BLaER1 (cell line): ENCODE data around the gene ATR.

Experiments used
- H3K27ac ChIP-seq: shearing (Covaris generic); formaldehyde crosslinking; 2 replicates; pipeline ENCODE4 v1.8.1; 2022
- H3K27me3 ChIP-seq: shearing (Covaris generic); formaldehyde crosslinking; 2 replicates; pipeline ENCODE4 v1.8.1; 2022
- H3K36me3 ChIP-seq: shearing (Covaris generic); formaldehyde crosslinking; 2 replicates; pipeline ENCODE4 v1.8.1; 2022
- H3K4me1 ChIP-seq: shearing (Covaris generic); formaldehyde crosslinking; 2 replicates; pipeline ENCODE4 v1.8.1; 2022
- H3K4me2 ChIP-seq: shearing (Covaris generic); formaldehyde crosslinking; 2 replicates; pipeline ENCODE4 v1.8.1; 2022
- H3K4me3 ChIP-seq: shearing (Covaris generic); formaldehyde crosslinking; 2 replicates; pipeline ENCODE4 v1.8.1; 2022
- H3K9ac ChIP-seq: shearing (Covaris generic); formaldehyde crosslinking; 2 replicates; pipeline ENCODE4 v1.8.1; 2022
- H3K9me3 ChIP-seq: shearing (Covaris generic); formaldehyde crosslinking; 2 replicates; pipeline ENCODE4 v1.8.1; 2022
- H4K20me1 ChIP-seq: shearing (Covaris generic); formaldehyde crosslinking; 2 replicates; pipeline ENCODE4 v1.8.1; 2022
- Cebpa-rat ChIP-seq: shearing (Covaris generic); IDR thresholded peaks from 2 replicates; pipeline ENCODE4 v1.8.1; 2022

The ATR gene

GRCh38 chr3:142530296-142530695 is 48.2 kb downstream of the ATR start:
- H3K36me3 ChIP-seq, result peaks cover 40% of the 10 kb centered on the region

DNA sequence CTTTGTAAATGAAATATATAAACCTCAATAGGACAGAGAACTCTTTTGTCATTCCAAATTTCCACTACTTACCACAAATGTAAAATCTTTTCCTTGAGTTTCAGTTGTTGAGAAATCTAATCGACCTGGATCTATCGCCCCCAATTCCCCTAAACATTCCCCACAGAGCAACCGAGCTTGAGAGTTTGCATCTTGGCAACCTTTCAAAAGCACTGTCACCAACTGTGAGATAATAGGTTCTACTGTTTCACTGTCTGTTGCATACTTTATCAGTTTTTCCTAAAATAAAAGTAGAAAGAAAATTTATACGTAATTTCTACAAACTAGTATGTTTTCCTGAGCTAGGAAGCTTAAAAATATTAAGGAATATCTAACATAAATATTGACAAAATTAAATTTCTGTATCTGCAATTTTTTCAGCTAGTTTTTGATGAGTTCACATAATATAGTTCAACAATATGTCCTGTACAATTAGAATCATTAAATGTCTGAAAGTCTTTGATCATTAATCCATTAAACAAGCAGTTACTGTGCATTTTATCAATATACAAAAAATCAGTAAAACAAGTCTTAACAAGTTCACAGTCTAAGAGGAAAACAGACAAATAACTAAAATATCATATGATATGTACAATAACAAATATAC is 54.5 kb downstream of the ATR start:
- H3K27ac ChIP-seq, result no peak overlapping the region
- peaks cover 43% of the 10 kb centered on the region for H3K36me3 ChIP-seq
- H3K9ac ChIP-seq, result no peak overlapping the region
- H3K4me3 ChIP-seq, result no peak overlapping the region
- no peak for TF ChIP-seq Cebpa-rat
- no peaks in the 10 kb centered on the region for H3K27me3 ChIP-seq
- H3K9me3 ChIP-seq, result peaks cover 23% of the 10 kb centered on the region
- no peaks in the 10 kb centered on the region for H3K4me1 ChIP-seq
- H3K4me2 ChIP-seq, result no peak overlapping the region
- no peaks in the 10 kb centered on the region for H4K20me1 ChIP-seq

More at GRCh38 chr3:142530296-142530695, 48.2 kb downstream of the ATR start:
- no peak overlapping the region for H3K9ac ChIP-seq
- no peak overlapping the region for H3K4me3 ChIP-seq
- H3K9me3 ChIP-seq, result peaks cover 16% of the 10 kb centered on the region; the same call in 1 of the 2 replicates
- no peaks in the 10 kb centered on the region for H3K27me3 ChIP-seq
- H3K27ac ChIP-seq, result no peak overlapping the region
- no peak for TF ChIP-seq Cebpa-rat
- no peaks in the 10 kb centered on the region for H3K4me1 ChIP-seq
- H3K4me2 ChIP-seq, result no peak overlapping the region
- no peaks in the 10 kb centered on the region for H4K20me1 ChIP-seq

DNA sequence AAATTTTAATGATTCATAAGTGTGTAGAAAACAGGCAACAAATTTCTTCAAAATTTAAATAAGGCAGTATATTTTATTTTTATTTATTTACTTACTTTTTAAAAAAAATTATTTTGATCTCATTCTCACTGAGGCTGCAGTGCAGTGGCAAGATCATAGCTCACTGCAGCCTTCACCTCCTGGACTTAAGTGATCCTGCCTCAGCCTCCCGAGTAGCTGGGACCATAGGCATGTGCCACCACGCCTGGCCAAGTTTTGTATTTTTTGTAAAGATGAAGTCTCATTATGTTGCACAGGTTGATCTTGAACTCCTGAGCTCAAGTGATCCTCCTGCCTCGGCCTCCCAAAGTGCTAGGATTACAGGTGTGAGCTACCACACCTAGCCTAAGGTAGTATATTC is 69.5 kb downstream of the ATR start:
- H3K9me3 ChIP-seq, result no peaks in the 10 kb centered on the region
- peaks cover 69% of the 10 kb centered on the region for H3K36me3 ChIP-seq
- H3K4me2 ChIP-seq, result peak overlapping the region; percentile 31; the same call in 1 of the 2 replicates
- H3K9ac ChIP-seq, result no peak overlapping the region
- no peaks in the 10 kb centered on the region for H4K20me1 ChIP-seq
- H3K27me3 ChIP-seq, result no peaks in the 10 kb centered on the region
- H3K4me1 ChIP-seq, result 0 out of 2 replicates have a peak, but pooled peaks cover 4% of the 10 kb centered on the region
- no peak overlapping the region for H3K27ac ChIP-seq
- TF ChIP-seq Cebpa-rat, result no peak
- no peak overlapping the region for H3K4me3 ChIP-seq

- Histone ChIP-seq H3K36me3 (peaks cover 69% of the 10 kb centered on the region), H3K9ac (no peak overlapping the region), H3K4me1 (0 out of 2 replicates have a peak, but pooled peaks cover 4% of the 10 kb centered on the region), H3K4me2 (no peak overlapping the region), H4K20me1 (no peaks in the 10 kb centered on the region), H3K27me3 (no peaks in the 10 kb centered on the region), H3K4me3 (no peak overlapping the region), H3K9me3 (no peaks in the 10 kb centered on the region), H3K27ac (no peak overlapping the region)
- TF ChIP-seq Cebpa-rat, result no peak
Observed at GRCh38 chr3:142507241-142507640, 71.3 kb downstream of the ATR start.

DNA sequence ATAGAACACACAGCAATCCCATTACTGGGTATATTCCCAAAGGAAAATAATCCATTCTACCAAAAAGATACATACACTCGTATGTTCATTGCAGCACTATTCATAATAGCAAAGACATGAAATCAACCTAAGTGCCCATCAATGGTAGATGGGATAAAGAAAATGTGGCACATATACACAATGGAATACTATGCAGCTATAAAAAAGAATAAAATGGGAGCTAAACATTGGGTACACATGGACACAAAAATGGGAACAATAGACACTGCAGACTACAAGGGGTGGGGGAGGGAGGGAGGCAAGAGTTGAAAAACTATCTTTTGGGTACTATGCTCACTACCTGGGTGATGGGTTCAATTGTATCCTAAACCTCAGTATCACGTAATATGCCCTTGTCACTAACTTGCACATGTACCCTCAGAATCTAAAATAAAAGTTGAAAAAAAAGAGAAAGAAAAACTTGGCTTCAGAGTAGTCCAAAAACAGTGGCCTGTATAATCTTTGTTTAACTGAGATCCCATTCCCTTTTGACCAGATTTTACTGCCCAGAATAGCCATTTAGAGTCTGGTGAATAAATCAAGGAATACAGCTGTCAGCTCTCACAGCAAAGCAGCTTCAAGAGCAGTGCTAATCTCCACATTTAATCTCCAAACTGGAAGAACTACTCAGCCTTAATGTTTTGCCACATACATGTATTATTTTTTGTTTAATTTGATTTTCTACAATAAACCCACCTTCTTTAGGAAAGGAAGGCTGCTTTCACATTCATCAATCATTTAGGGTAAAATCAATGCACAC is 76.1 kb downstream of the ATR start:
- Histone ChIP-seq H3K4me3 (no peak overlapping the region), H3K9me3 (no peaks in the 10 kb centered on the region), H3K36me3 (peaks cover 63% of the 10 kb centered on the region), H3K27ac (no peak overlapping the region), H3K4me2 (no peak overlapping the region), H3K27me3 (no peaks in the 10 kb centered on the region), H3K9ac (no peak overlapping the region), H3K4me1 (no peaks in the 10 kb centered on the region), H4K20me1 (no peaks in the 10 kb centered on the region)
- TF ChIP-seq Cebpa-rat, result no peak

DNA sequence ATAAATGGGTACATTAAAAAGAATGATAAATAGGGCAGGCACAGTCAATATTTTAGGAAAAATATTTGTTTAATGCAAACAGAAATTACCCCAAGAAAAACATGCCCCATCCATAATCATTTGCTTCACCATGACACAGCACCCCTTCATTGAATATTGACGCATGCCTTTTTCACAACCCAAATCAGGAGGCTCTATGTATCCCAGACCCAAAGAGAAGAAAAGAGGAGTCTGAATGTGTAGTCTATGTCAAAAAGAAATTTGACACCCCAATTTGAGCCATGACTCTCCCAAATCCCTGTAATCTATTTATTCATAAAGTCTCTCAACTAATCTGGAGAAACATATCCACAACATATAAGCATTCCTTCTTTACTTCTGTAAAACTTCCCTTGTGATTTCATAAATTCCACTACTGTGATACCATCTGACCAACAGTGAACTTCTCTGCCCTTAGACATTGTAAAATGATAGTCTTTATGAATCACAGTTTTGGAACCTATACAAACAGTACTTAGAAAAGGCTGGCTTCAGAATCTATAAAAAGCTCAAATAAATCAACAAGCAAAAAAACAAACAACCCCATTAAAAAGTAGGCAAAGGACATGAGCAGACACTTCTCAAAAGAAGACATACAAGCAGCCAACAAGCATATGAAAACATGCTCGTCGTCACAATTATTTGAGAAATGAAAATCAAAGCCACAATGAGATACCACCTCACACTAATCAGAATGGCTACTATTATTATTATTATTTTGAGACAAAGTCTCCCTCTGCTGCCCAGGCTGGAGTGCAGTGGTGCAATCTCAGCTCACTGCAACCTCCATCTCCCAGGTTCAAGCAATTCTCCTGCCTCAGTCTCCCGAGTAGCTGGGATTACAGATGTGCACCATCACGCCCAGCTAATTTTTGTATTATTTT is 77.3 kb downstream of the ATR start:
- no peaks in the 10 kb centered on the region for H3K9me3 ChIP-seq
- no peak overlapping the region for H3K4me3 ChIP-seq
- no peak overlapping the region for H3K9ac ChIP-seq
- H3K4me1 ChIP-seq, result no peaks in the 10 kb centered on the region
- H3K27me3 ChIP-seq, result no peaks in the 10 kb centered on the region
- H3K4me2 ChIP-seq, result no peak overlapping the region
- H3K27ac ChIP-seq, result no peak overlapping the region
- peaks cover 60% of the 10 kb centered on the region for H3K36me3 ChIP-seq
- H4K20me1 ChIP-seq, result no peaks in the 10 kb centered on the region
- no peak for TF ChIP-seq Cebpa-rat

- H3K36me3 ChIP-seq, result peaks cover 63% of the 10 kb centered on the region
- no peak overlapping the region for H3K4me3 ChIP-seq
- no peaks in the 10 kb centered on the region for H3K9me3 ChIP-seq
- no peaks in the 10 kb centered on the region for H3K4me1 ChIP-seq
- no peaks in the 10 kb centered on the region for H3K27me3 ChIP-seq
- no peaks in the 10 kb centered on the region for H4K20me1 ChIP-seq
- TF ChIP-seq Cebpa-rat, result no peak
- no peak overlapping the region for H3K4me2 ChIP-seq
- no peak overlapping the region for H3K27ac ChIP-seq
- no peak overlapping the region for H3K9ac ChIP-seq
Observed at GRCh38 chr3:142500211-142500610, 78.3 kb downstream of the ATR start.

DNA sequence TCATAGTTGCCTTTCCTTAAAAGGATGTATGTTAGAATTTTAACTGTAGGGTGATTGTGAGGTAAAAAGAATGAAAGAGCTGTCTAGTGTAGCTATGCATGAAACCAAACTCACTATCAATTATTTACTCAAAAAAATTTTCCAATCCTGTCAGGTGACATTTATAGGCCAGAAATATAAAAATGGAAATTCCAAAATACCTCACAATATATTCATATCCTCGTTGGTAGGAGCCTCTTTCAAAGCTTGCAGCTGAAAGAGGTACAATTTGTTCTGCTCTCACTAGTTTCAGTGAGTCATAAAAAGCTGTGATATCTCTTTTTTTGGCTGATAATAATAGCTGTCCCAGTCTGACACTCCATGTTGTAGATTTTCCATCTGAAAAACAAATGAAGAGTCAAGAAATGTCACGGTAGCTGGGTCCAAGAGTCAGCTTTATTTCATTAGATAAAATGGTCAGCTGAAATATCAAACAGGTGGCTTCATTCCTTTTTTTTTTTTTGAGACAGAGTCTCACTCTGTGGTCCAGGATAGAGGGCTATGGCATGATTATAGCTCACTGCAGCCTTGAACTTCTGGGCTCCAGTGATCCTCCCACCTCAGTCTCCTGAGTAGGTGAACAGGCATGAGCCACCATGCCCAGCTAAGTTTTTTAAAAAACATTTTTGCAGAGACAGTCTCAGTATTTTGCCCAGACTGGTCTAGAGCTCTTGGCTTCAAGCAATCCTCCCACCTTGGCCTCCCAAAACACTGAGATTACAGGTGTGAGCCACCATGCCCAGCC is 79.9 kb downstream of the ATR start:
- no peaks in the 10 kb centered on the region for H3K9me3 ChIP-seq
- no peak overlapping the region for H3K27ac ChIP-seq
- no peaks in the 10 kb centered on the region for H3K27me3 ChIP-seq
- TF ChIP-seq Cebpa-rat, result no peak
- H3K4me1 ChIP-seq, result no peaks in the 10 kb centered on the region
- H3K36me3 ChIP-seq, result peaks cover 67% of the 10 kb centered on the region
- no peak overlapping the region for H3K4me2 ChIP-seq
- no peaks in the 10 kb centered on the region for H4K20me1 ChIP-seq
- no peak overlapping the region for H3K9ac ChIP-seq
- no peak overlapping the region for H3K4me3 ChIP-seq

DNA sequence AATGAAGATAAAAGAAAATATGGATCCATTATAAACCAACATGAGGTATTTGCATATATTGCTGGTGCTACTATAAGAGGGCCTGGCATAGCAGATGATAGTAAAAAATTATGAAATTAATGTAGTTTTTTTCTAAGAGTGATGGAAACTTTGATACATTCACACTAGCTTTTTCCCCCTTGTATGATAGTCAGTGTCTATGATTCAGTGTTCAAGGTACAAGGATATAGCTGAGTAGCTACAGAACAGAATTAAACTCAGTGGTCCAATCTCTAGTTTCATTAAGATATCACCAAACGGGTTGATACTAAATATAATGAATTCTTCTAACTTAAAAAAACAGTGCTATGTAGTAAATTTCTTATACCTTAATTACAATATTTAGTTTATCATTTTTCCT is 80.8 kb downstream of the ATR start:
- Histone ChIP-seq H4K20me1 (no peaks in the 10 kb centered on the region), H3K9me3 (no peaks in the 10 kb centered on the region), H3K36me3 (peaks cover 68% of the 10 kb centered on the region), H3K4me3 (no peak overlapping the region), H3K4me2 (no peak overlapping the region), H3K27ac (no peak overlapping the region), H3K27me3 (no peaks in the 10 kb centered on the region), H3K9ac (no peak overlapping the region), H3K4me1 (no peaks in the 10 kb centered on the region)
- no peak for TF ChIP-seq Cebpa-rat
